Right lobe of liver (tissue), 4 donors: ENCODE results near the gene CARS1.

Experiments
- CTCF ChIP-seq, 4 donors: fragments of 200-600 bp in 3 of 4; fragments of 450-650 bp in 1 of 4; IDR thresholded peaks; one replicate each; pipeline versions ENCODE4 v1.5.1 to v1.8.0; 2016 to 2022; ENCODE audit warnings: antibody characterized with exemption in 4 of 4, mild to moderate bottlenecking in 2 of 4
- POLR2A ChIP-seq: fragments of 450-650 bp; IDR thresholded peaks from one replicate; pipeline ENCODE4 v1.6.1; 2017; ENCODE audit warnings: antibody characterized with exemption, mild to moderate bottlenecking
- donor health status: DM: no; HTN: no; CAD: no.
- donor health status: DM: no; HTN: no; CAD: no.
- donor health status: DM: no; HTN: yes; CAD: no.

GRCh38 chr11:2987881-2988861 lies 69.1 kb downstream of the CARS1 start:
- TF ChIP-seq CTCF (IDR thresholded peaks at IDR 0.05): no peak
- TF ChIP-seq POLR2A: no peak
